ENCODE results near the gene TEAD1. TPM values are rescaled to one million over a fixed set of nuclear protein-coding genes. Genes with fewer than 3 reads are reported as not detected.

The TEAD1 gene
- total and polyA plus RNA-seq, 10 of the 15 experiments (the other 5 are each of a cell fraction or from before 2014, with no cell fraction given): 0.01 to 0.59 (median 0.04) TPM; not detected in 6

DNA sequence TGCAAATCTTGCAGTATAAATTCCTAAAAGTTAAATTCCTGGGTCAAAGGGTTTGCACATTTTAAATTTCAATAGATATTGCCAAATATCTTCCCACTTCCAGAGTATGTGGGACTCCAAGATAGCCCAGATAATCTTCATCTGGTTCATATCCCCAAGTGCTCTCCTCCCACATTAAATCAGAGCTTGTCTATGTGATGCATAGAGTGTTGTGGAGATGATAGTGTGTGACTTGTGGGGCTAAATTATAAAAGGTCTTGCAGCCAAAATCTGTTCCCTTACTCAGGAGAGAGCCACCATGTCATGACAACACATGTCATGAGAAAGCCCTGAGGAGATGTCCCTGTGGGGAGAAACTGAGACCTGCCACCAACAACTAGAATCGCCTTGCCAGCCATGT is 39.9 kb upstream of the TEAD1 start:
- Histone ChIP-seq H3K4me2 (ENCODE audit: control insufficient read depth, insufficient read depth) (no peak overlapping the region), H3K9ac (ENCODE audit: control insufficient read depth, insufficient read depth, low read length) (no peak overlapping the region), H3K4me1 (ENCODE audit: control insufficient read depth, insufficient read depth, low read length) (no peaks in the 10 kb centered on the region), H3K27ac (ENCODE audit: control insufficient read depth, insufficient read depth) (no peak overlapping the region), H3K79me2 (ENCODE audit: control insufficient read depth, insufficient read depth, low read length) (no peaks in the 10 kb centered on the region), H3K27me3 (replicated peaks in 1 of 2; ENCODE audit: control insufficient read depth in 2 of 2, insufficient read depth in 2 of 2, low read length in 1 of 2) (no peaks in the 10 kb centered on the region; a peak in 1 of 4 replicates), H3K36me3 (ENCODE audit: control insufficient read depth in 2 of 2, insufficient read depth in 2 of 2, low read length in 1 of 2) (no peaks in the 10 kb centered on the region), H2AFZ (ENCODE audit: control insufficient read depth, low read depth, low read length) (no peak overlapping the region), H3K9me3 (replicated peaks; ENCODE audit: control insufficient read depth, insufficient read depth, low read length) (no peaks in the 10 kb centered on the region), H3K4me3 (no peak overlapping the region), H4K20me1 (ENCODE audit: control insufficient read depth, insufficient read depth) (no peaks in the 10 kb centered on the region)
- no TSS peak for BruUV-seq (replicated peaks)
- ATAC-seq (no peak), DNase-seq (ENCODE audit: low read depth, low spot score) (no peak), FAIRE-seq (no peak)
- intact Hi-C loops (cut with micrococcal nuclease; ENCODE audit: unreplicated experiment): no loop called here
- SMC1A ChIA-PET (ENCODE audit: uncharacterized antibody, unreplicated experiment): no interaction called here
- RAD21 ChIA-PET (ENCODE audit: unreplicated experiment): no interaction called here
- POLR2A ChIA-PET: no interaction called here
- TF ChIP-seq RFX5 (IDR thresholded peaks at IDR 0.05; ENCODE audit: low read depth, low read length) (no peak), DPF2 (IDR thresholded peaks at IDR 0.05) (no peak), POLR2AphosphoS2 (IDR thresholded peaks at IDR 0.05; ENCODE audit: low read depth, low read length) (no peak), SMARCA5 (IDR thresholded peaks at IDR 0.05) (no peak), CHD1 (IDR thresholded peaks at IDR 0.05; ENCODE audit: low read depth, low read length) (no peak), STAT3 (IDR thresholded peaks at IDR 0.05; ENCODE audit: low read depth, low read length) (no peak), SREBF1 (IDR thresholded peaks at IDR 0.05; ENCODE audit: low read length) (no peak), TAF1 (IDR thresholded peaks at IDR 0.05; ENCODE audit: borderline replicate concordance, low read depth, low read length) (no peak), MXI1 (IDR thresholded peaks at IDR 0.05; ENCODE audit: low read depth, low read length) (no peak)
- TF ChIP-seq, protein P1, sequence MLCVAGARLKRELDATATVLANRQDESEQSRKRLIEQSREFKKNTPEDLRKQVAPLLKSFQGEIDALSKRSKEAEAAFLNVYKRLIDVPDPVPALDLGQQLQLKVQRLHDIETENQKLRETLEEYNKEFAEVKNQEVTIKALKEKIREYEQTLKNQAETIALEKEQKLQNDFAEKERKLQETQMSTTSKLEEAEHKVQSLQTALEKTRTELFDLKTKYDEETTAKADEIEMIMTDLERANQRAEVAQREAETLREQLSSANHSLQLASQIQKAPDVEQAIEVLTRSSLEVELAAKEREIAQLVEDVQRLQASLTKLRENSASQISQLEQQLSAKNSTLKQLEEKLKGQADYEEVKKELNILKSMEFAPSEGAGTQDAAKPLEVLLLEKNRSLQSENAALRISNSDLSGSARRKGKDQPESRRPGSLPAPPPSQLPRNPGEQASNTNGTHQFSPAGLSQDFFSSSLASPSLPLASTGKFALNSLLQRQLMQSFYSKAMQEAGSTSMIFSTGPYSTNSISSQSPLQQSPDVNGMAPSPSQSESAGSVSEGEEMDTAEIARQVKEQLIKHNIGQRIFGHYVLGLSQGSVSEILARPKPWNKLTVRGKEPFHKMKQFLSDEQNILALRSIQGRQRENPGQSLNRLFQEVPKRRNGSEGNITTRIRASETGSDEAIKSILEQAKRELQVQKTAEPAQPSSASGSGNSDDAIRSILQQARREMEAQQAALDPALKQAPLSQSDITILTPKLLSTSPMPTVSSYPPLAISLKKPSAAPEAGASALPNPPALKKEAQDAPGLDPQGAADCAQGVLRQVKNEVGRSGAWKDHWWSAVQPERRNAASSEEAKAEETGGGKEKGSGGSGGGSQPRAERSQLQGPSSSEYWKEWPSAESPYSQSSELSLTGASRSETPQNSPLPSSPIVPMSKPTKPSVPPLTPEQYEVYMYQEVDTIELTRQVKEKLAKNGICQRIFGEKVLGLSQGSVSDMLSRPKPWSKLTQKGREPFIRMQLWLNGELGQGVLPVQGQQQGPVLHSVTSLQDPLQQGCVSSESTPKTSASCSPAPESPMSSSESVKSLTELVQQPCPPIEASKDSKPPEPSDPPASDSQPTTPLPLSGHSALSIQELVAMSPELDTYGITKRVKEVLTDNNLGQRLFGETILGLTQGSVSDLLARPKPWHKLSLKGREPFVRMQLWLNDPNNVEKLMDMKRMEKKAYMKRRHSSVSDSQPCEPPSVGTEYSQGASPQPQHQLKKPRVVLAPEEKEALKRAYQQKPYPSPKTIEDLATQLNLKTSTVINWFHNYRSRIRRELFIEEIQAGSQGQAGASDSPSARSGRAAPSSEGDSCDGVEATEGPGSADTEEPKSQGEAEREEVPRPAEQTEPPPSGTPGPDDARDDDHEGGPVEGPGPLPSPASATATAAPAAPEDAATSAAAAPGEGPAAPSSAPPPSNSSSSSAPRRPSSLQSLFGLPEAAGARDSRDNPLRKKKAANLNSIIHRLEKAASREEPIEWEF (IDR thresholded peaks at IDR 0.05; ENCODE audit: insufficient replicate concordance, low read depth, low read length): no peak
- TF ChIP-seq, protein P2, sequence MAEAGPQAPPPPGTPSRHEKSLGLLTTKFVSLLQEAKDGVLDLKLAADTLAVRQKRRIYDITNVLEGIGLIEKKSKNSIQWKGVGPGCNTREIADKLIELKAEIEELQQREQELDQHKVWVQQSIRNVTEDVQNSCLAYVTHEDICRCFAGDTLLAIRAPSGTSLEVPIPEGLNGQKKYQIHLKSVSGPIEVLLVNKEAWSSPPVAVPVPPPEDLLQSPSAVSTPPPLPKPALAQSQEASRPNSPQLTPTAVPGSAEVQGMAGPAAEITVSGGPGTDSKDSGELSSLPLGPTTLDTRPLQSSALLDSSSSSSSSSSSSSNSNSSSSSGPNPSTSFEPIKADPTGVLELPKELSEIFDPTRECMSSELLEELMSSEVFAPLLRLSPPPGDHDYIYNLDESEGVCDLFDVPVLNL (IDR thresholded peaks at IDR 0.05; ENCODE audit: low read depth, low read length): no peak
- TF ChIP-seq, protein P3, sequence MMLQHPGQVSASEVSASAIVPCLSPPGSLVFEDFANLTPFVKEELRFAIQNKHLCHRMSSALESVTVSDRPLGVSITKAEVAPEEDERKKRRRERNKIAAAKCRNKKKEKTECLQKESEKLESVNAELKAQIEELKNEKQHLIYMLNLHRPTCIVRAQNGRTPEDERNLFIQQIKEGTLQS (IDR thresholded peaks at IDR 0.05; ENCODE audit: borderline replicate concordance, extremely low read depth, low read depth, low read length): no peak
- in situ Hi-C loops (cut with MboI): no loop called here
- CTCF ChIA-PET: no interaction called here
- WGBS (ENCODE audit: insufficient coverage, insufficient replicate concordance, low lambda C conversion rate, missing lambda C conversion rate): 56% methylated on average over 1 of the region's 1 CpG
